Gastroesophageal sphincter (tissue), 3 donors: ENCODE data around the gene CXADR.

Source experiments
- CTCF ChIP-seq, 4 experiments: fragments of 200-600 bp in 2 of 4; fragments of 450-650 bp in 2 of 4; sonication (generic) in 1 of 4; IDR thresholded peaks; one replicate each; pipeline ENCODE4 v1.5.1; 2017 to 2019; ENCODE audit warnings: antibody characterized with exemption in 4 of 4, mild to moderate bottlenecking in 2 of 4, moderate library complexity in 2 of 4
- EP300 ChIP-seq: sonication (generic); formaldehyde crosslinking; IDR thresholded peaks from one replicate; pipeline ENCODE4 v1.6.1; 2017; ENCODE audit warnings: antibody characterized with exemption, mild to moderate bottlenecking
- POLR2A ChIP-seq, 2 donors: fragments of 450-650 bp; IDR thresholded peaks; one replicate each; pipeline ENCODE4 v1.6.1; 2017; ENCODE audit warnings: antibody characterized with exemption in 2 of 2, mild to moderate bottlenecking in 2 of 2, moderate library complexity in 1 of 2
- POLR2AphosphoS5 ChIP-seq: sonication (generic); formaldehyde crosslinking; IDR thresholded peaks from one replicate; pipeline ENCODE4 v1.6.1; 2017; ENCODE audit warnings: antibody characterized with exemption

DNA sequence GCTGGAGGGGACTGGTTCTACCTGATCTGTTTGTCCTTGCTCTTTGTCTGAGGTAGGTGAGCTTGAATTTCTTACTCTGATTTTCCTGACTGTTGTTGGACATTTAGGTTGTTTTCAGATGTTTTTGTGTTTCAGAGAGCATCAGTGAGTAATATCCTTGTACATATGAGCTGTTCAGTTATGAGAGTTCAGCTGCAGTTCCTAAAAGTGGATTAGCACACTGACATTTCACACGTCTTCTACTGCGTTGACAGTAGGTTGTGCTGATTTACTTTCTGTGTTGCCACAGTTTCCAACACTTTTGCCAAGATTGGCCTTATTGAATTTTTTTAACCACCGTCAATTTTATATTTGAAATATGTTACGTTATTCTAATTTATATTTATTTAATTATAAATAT, 27.7 kb downstream of the CXADR start:
- TF ChIP-seq CTCF (IDR thresholded peaks at IDR 0.05) (no peak), POLR2A (IDR thresholded peaks at IDR 0.05) (no peak), POLR2AphosphoS5 (no peak), EP300 (no peak)
